OCI-LY3 (cell line): Measurements from ENCODE around the gene OTUD1.

Experiments used
- H2AFZ ChIP-seq: fragments of 200-600, 300-600 bp; shearing (Covaris generic); 2 replicates; pipeline ENCODE4 v1.6.0; 2014; ENCODE audit warnings: antibody characterized with exemption, low read depth, low read length
- H3K27ac ChIP-seq: fragments of 200-600, 300-600 bp; sonication (generic); 2 replicates; pipeline ENCODE4 v1.5.1; 2014; ENCODE audit warnings: mild to moderate bottlenecking, low read length, moderate library complexity, mixed read lengths
- H3K27me3 ChIP-seq: fragments of 200-600, 300-600 bp; sonication (generic); 2 replicates; pipeline ENCODE4 v1.6.1; 2014; ENCODE audit warnings: low read depth, low read length, mixed read lengths
- H3K36me3 ChIP-seq: fragments of 200-600, 300-600 bp; sonication (generic); replicated peaks from 2 replicates; pipeline ENCODE3; 2014; ENCODE audit warnings: low read depth, low read length, mixed read lengths
- H3K4me1 ChIP-seq: fragments of 300-600, 200-600 bp; sonication (generic); 2 replicates; pipeline ENCODE4 v1.6.1; 2014; ENCODE audit warnings: low read length, mixed read lengths
- H3K4me2 ChIP-seq: fragments of 200-600, 300-600 bp; sonication (generic); 2 replicates; pipeline ENCODE4 v1.6.1; 2014; ENCODE audit warnings: low read length, mixed read lengths
- H3K4me3 ChIP-seq: fragments of 300-600, 200-600 bp; sonication (generic); 2 replicates; pipeline ENCODE4 v1.5.1; 2014; ENCODE audit warnings: antibody characterized with exemption, mild to moderate bottlenecking, low read length, moderate library complexity
- H3K79me2 ChIP-seq: fragments of 300-600, 200-600 bp; shearing (Covaris generic); 2 replicates; pipeline ENCODE4 v1.6.1; 2014; ENCODE audit warnings: mild to moderate bottlenecking, low read length, mixed read lengths
- H3K9ac ChIP-seq: fragments of 300-600, 200-600 bp; shearing (Covaris generic); 2 replicates; pipeline ENCODE4 v1.6.0; 2014; ENCODE audit warnings: mild to moderate bottlenecking, low read length, moderate library complexity
- H3K9me3 ChIP-seq: fragments of 200-600, 300-600 bp; shearing (Covaris generic); 2 replicates; pipeline ENCODE4 v1.6.1; 2014; ENCODE audit warnings: low read length, mixed read lengths; ENCODE audit not compliant: insufficient read depth
- H4K20me1 ChIP-seq: fragments of 200-600, 300-600 bp; sonication (generic); 2 replicates; pipeline ENCODE4 v1.6.1; 2016; ENCODE audit warnings: low read length, mixed read lengths; ENCODE audit not compliant: insufficient read depth
- EZH2phosphoT487 ChIP-seq: fragments of 200-600 bp; shearing (Covaris generic); IDR thresholded peaks from 2 replicates; pipeline ENCODE4 v1.6.1; 2018; ENCODE audit warnings: antibody characterized with exemption, mixed run types, low read depth
- TF ChIP-seq, protein P1 (sequence below): fragments of 200-600, 300-600 bp; sonication (generic); IDR thresholded peaks from 2 replicates; pipeline ENCODE4 v1.5.1; 2014; ENCODE audit warnings: antibody characterized with exemption, low read length, low read depth

Gene OTUD1

DNA sequence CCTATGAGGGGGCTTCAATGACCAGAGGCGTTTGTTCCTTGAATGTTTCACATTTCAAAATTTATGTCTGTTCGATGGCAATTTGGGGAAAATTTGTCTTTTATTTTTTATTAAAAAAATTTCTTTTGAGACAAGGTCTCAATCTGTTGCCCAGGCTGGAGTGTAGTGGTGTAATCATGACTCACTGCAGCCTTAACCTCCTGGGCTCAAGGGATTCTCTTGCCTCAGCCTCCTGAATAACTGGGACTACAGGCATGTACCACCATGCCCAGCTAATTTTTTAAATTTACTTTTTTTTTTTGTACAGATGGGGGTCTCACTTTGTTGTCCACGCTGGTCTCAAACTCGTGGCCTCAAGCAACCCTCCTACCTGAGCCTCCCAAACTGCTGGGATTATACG, 39.7 kb downstream of the OTUD1 start:
- Histone ChIP-seq H2AFZ (no peak overlapping the region), H3K4me2 (no peak overlapping the region), H3K27ac (no peak overlapping the region), H4K20me1 (no peaks in the 10 kb centered on the region), H3K36me3 (no peaks in the 10 kb centered on the region), H3K27me3 (0 out of 2 replicates have a peak, but pooled peaks cover 4% of the 10 kb centered on the region), H3K79me2 (no peaks in the 10 kb centered on the region), H3K4me3 (no peak overlapping the region), H3K4me1 (no peaks in the 10 kb centered on the region), H3K9me3 (no peaks in the 10 kb centered on the region), H3K9ac (no peak overlapping the region)
- no peak for TF ChIP-seq EZH2phosphoT487
- TF ChIP-seq, protein P1, sequence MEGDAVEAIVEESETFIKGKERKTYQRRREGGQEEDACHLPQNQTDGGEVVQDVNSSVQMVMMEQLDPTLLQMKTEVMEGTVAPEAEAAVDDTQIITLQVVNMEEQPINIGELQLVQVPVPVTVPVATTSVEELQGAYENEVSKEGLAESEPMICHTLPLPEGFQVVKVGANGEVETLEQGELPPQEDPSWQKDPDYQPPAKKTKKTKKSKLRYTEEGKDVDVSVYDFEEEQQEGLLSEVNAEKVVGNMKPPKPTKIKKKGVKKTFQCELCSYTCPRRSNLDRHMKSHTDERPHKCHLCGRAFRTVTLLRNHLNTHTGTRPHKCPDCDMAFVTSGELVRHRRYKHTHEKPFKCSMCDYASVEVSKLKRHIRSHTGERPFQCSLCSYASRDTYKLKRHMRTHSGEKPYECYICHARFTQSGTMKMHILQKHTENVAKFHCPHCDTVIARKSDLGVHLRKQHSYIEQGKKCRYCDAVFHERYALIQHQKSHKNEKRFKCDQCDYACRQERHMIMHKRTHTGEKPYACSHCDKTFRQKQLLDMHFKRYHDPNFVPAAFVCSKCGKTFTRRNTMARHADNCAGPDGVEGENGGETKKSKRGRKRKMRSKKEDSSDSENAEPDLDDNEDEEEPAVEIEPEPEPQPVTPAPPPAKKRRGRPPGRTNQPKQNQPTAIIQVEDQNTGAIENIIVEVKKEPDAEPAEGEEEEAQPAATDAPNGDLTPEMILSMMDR = no peak

DNA sequence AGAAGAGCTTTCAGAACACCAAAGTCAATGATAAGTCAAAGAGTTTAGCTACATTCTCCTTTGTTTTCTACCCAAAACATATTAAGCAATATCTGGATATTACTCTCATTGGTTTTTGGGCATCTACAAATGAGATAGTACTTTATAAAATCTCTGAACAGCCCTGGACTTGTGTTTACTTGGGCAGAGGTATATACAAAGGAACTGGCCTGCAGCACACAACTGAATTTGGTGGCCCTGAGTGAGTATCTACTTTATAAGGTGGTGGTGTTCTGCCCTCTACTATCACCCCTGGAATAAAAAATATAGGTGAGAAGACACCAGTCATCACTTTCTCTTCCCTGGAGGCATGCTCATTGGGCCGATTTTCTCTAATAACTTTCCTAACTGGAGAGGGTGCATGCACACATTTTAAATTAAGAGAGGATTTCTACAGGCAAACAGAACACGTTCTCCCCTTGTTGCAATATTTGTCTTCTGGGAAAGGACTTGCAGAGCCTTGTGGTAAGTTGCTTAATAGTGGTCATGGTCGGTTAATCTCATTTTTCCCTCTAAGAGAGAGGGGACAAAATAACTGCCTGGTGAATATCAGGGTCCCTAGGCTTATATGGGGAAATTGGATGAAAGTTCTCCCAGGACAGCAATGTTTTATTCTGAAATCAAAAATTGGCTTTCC, 41.1 kb downstream of the OTUD1 start:
- Histone ChIP-seq H3K4me1 (no peaks in the 10 kb centered on the region), H4K20me1 (no peaks in the 10 kb centered on the region), H3K36me3 (no peaks in the 10 kb centered on the region), H3K79me2 (no peaks in the 10 kb centered on the region), H3K4me2 (no peak overlapping the region), H3K27me3 (0 out of 2 replicates have a peak, but pooled peaks cover 4% of the 10 kb centered on the region), H3K4me3 (no peak overlapping the region), H3K9me3 (no peaks in the 10 kb centered on the region), H3K27ac (no peak overlapping the region), H3K9ac (no peak overlapping the region), H2AFZ (no peak overlapping the region)
- TF ChIP-seq, protein P1 = no peak
- no peak for TF ChIP-seq EZH2phosphoT487

DNA sequence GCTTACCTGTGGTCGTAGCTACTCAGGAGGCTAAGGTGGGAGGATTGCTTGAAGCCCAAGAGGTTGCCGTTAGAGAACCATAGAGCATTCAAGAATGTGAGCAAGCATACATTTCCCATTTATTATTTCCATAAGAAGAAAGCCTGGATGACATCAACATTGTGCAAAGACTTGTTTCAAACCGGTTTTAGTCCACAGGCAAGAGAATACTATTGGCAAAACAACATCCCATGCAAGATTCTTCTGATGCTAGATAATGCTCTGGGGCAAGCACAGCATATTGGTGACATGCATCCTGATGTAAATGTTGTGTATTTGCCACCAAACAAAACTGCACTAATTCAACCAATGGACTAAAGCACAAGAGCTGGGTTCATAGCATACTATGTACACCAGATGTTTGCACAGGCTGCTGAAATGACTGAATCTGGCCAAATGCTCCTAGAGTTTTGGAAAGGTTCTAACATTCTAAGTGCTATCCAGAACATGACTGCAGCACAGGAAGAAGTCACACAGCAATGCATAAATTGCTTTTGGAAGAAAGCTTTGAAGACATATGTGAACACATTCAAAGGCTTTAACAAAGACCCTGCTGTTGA, 42.6 kb downstream of the OTUD1 start:
- no peak overlapping the region for H3K27ac ChIP-seq
- no peaks in the 10 kb centered on the region for H4K20me1 ChIP-seq
- no peaks in the 10 kb centered on the region for H3K36me3 ChIP-seq
- no peaks in the 10 kb centered on the region for H3K9me3 ChIP-seq
- no peak overlapping the region for H3K4me2 ChIP-seq
- no peak overlapping the region for H3K9ac ChIP-seq
- no peak overlapping the region for H3K4me3 ChIP-seq
- no peaks in the 10 kb centered on the region for H3K4me1 ChIP-seq
- no peak for TF ChIP-seq EZH2phosphoT487
- TF ChIP-seq, protein P1 = no peak
- H2AFZ ChIP-seq = no peak overlapping the region
- H3K27me3 ChIP-seq = 0 out of 2 replicates have a peak, but pooled peaks cover 4% of the 10 kb centered on the region
- H3K79me2 ChIP-seq = no peaks in the 10 kb centered on the region

DNA sequence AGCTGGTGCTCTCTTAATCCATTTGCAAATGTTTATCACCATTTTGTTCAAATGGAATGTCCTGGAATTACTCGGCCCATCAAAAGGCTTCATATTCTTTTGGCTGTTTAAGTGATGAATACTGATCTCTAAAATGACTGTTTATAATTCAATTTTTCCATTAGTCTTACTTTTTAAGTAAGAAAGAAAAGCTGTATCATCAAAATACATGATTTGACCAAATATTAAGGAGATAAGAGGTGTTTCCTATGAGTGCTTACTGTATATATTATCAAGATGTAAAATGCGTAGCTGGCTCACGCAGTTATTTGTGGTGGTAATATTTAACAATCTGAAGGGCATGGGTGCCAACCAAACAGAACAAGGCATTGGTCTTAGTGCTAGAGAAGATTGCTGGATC, 51.2 kb downstream of the OTUD1 start:
- no peak for TF ChIP-seq EZH2phosphoT487
- TF ChIP-seq, protein P1 = no peak
- no peak overlapping the region for H3K4me2 ChIP-seq
- no peak overlapping the region for H2AFZ ChIP-seq
- H3K79me2 ChIP-seq = no peaks in the 10 kb centered on the region
- no peaks in the 10 kb centered on the region for H3K4me1 ChIP-seq
- no peaks in the 10 kb centered on the region for H3K27me3 ChIP-seq
- H3K4me3 ChIP-seq = no peak overlapping the region
- H3K9me3 ChIP-seq = no peaks in the 10 kb centered on the region
- no peaks in the 10 kb centered on the region for H4K20me1 ChIP-seq
- H3K9ac ChIP-seq = no peak overlapping the region
- no peak overlapping the region for H3K27ac ChIP-seq
- no peaks in the 10 kb centered on the region for H3K36me3 ChIP-seq
